Anterior cingulate cortex (tissue), 58 donors: Measurements from ENCODE around the gene RAPGEF5.
A peak's percentile ranks its signal among the peaks of the same experiment; 100 is the strongest.
"Not testable (repeated sequence)": the region's sequence is repeated elsewhere in the genome, so short reads cannot be mapped to it uniquely, and the experiment has no call there.

Experiments
- DNase-seq, 58 donors: peaks; one replicate each; lab custom pipeline; 2025; lab: John Stamatoyannopoulos, UW

The RAPGEF5 gene

DNA sequence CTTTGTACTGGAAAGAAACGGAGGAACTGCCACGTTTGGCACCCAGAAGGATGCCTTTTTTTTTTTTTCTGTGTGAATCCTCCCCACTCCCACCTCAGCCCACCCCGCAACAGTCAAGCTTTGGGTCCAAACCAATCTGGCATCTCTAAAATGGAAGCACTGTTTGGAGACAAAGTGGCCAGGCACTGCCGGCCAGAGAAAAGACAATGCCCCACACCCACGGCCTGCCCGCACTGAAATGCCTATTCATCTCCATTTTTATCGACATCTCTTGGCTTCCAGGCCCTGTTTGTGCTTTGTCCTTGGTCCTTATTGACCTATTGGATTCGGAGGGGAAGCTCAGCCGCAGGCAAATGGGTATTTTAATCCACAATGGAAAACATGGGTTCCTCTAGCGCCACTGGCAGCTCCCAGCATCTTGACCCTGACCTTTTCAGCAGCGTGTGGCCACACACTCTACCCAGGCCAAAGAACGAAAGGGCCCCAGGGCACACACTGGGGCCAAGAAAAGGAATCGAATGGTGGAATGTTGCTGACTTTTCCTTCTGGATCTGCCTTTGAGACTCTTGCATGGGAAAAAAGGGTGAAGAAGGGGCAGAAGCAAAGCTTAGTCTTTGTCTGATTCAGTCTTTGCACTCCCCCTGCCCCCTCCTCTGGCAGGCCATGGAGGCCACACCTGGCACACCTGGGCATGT, 248.7 kb downstream of the RAPGEF5 start:
- DNase-seq = peak in 55 of 58 donors; percentile 18 to 95 (median 74)

DNA sequence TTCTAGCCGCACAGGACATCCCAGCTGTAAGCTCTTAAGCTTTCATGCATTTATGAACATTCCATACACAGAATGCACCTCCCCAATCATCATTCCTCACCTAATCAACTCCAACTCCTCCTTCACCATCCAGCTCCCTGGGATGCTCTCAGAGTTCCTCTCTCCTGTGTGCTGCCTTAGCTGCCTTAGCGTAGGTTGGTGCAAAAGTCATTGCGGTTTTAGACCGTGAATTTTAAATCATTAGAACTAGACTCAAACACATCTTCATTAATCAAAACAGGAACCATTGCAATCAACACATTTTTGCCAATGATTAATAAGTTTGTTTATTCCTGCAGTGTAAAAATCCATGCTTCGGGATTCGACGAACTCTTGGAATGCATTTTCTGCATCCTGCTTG, 251.4 kb downstream of the RAPGEF5 start:
- DNase-seq = no peak

DNA sequence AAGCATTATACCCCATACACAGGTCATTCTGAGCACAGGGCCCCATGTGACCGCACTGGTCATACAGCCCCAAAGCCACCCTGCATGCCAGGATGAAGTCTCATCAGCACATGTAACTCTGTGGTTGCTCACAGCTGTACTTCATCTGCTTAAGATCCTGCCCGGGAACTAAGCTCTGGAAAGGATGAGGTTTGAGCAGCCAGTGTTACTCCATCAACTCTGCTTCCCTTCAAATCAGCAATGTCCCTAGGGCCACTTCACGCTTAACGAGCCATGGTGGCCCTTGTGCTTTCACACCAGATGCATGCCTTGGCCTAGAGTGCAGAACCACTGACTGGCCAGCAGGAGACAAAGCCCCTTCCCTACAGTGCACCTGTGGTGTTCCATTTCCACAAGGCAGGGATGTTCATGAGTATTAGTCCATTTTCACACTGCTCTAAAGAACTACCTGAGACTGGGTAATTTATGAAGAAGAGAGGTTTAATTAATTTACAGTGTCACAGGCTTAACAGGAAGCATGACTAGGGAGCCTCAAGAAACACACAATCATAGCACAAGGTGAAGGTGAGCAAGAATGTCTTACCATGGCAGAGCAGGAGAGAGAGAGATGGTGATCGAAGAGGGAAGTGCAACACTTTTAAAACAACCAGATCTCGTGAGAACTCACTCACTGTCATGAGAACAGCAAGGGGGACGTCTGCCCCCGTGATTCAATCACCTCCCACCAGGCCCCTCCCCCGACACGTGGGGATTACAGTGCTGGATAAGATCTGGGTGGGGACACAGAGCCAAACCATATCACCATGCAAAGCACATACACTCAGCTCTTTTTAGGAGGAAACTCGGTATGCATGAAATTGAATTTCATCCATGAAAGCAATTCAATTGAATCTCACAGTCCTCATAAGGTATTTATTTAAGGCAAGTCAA, 262.3 kb downstream of the RAPGEF5 start:
- DNase-seq = no peak

DNA sequence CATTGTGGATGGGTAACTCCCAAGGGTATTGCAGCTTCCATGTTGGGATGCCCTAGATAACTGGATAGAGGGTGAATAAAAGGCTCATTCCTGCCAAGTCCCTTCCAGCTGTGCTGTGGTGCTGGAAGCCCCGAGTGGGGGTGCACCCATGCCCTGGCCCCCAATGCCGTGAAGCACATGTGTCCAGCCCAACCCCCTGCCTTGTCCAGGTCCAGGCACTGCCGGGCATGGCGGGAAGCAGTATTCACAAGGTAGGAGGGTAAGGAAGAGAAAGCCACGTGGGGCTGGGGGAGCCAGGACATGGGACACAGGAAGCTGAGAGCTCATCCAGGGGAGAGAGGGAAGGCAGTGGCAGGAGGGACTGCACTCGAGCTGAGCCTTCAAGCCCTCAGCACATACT, 263.0 kb downstream of the RAPGEF5 start:
- no peak for DNase-seq

DNA sequence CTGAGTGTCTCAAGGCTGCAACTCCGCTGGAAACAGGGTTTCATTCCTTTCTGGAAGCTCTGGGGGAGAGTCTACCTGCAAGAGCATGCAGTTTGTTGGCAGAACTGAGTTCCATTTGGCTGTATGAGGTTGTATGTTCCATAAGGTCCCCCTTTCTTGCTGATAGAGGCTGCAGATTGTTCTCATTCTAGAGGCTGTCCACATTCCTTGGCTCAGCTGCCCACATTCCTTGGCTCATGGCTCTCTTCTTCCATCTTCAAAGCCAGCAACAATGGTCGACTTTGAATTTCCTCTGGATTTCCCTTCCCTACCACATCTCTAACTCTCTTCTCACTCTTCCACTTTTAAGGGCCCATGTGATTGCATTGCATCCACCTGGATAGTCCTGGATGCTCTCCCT, 264.0 kb downstream of the RAPGEF5 start:
- no peak for DNase-seq

DNA sequence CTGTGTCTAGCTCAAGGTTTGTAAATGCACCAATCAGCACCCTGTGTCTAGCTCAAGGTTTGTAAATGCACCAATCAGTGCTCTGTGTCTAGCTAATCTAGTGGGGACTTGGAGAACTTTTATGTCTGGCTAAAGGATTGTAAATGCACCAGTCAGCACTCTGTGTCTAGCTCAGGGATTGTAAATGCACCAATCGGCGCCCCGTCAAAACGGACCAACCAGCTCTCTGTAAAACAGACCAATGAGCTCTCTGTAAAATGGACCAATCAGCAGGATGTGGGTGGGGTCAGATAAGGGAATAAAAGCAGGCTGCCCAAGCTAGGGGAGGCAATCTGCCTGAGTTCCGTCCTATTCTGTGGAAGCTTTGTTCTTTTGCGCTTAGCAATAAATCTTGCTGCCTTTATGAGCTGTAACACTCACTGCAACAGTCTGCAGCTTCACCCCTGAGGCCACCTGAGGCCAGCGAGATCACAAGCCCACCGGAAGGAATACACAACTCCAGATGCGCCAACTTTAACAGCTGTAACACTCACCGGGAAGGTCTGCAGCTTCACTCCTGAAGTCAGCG, 265.9 kb downstream of the RAPGEF5 start:
- not testable (repeated sequence) for DNase-seq

DNA sequence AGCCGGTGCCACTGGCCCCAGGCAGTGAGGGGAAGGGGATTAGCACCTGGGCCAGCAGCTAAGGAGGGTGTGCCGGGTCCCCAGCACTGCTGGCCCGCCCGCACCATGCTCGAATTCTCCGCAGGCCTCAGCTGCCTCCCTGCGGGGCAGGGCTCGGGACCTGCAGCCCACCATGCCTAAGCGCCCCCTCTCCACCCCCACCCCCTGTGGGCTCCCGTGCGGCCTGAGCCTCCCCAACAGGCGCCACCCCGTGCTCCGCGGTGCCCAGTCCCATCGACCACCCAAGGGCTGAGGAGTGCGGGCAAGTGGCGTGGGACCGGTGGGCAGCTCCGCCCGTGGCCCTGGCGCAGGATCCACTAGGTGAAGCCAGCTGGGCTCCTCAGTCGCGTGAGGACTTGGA, 266.4 kb downstream of the RAPGEF5 start:
- DNase-seq = no peak

DNA sequence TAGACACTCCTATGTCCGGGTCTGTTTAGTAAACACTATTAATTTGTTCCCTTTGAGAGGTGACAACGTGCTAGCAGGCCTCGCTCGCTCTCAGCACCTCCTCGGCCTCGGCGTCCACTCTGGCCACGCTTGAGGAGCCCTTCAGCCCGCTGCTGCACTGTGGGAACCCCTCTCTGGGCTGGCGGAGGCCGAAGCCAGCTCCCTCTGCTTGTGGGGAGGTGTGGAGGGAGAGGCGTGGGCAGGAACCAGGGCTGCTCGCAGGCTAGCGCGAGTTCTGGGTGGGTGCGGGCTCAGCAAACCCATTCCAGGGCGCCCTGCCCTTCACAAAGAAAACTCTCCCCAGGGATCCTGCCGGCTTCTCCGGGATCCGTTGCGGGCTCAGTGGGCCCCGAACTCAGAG, 266.8 kb downstream of the RAPGEF5 start:
- DNase-seq = no peak

DNA sequence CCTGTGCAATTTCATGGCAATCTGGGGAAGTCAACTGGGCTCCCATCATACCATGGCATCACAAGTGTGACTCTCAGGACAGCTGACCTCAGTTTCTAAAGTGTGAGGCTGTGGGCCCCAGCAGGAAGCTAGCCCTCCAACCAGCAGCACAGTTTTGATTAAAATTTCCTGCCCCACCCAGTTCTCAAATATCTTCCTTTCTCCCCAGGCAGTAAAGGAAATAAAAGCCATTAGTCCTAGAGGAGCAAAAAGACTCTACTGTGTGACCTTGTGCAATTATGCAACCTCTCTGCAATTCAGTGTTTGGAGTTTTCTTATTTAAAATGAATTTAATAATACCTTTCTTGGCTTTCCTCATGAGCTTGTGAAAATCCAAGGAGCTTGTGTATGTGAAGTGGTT, 268.1 kb downstream of the RAPGEF5 start:
- no peak for DNase-seq

DNA sequence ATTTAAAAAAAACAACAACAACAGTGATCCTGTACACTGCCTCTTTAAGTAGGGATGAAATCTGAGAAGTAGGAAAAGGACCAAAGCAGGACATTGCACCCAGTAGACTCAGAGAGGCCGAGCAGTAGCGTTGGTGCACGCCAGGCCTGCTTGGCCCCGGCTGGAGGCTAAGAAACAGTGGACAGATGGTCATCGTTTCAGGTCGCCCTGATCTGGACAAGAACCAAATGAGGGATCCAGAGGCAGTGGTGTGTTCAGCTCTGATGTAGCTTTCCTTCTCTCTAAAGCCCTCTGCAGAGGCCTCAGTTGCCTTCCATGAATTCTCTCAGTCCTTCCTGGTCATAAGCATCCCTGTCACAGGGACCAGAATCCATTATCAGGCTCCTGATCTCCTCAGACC, 269.1 kb downstream of the RAPGEF5 start:
- DNase-seq = no peak

DNA sequence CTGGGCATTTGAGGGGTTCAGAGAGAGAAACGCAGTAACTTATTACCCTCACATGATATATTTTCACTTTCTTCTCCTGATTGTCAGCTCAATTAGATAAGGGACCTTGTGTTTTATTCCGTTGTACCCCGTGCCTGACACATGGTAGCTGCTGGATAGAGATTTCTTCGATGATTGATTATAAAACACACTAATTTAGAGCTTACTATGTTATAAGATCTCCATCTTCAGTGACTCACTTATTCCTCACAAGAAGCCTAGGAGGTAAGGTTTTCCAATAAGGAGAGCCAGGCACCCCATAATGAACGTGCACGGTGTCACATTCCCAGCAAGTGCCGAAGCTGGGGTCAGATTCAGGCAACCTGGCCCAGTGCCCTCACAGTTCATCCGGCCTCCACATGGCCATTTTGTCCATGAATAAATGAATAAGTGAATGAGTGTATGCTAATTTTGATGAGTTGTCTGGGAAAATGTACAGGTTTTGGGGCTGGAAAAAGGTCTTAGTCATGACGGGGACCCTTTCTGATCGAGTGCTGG, 273.2 kb downstream of the RAPGEF5 start:
- DNase-seq = peak in 3 of 58 donors; percentile 4 to 12 (median 4)

DNA sequence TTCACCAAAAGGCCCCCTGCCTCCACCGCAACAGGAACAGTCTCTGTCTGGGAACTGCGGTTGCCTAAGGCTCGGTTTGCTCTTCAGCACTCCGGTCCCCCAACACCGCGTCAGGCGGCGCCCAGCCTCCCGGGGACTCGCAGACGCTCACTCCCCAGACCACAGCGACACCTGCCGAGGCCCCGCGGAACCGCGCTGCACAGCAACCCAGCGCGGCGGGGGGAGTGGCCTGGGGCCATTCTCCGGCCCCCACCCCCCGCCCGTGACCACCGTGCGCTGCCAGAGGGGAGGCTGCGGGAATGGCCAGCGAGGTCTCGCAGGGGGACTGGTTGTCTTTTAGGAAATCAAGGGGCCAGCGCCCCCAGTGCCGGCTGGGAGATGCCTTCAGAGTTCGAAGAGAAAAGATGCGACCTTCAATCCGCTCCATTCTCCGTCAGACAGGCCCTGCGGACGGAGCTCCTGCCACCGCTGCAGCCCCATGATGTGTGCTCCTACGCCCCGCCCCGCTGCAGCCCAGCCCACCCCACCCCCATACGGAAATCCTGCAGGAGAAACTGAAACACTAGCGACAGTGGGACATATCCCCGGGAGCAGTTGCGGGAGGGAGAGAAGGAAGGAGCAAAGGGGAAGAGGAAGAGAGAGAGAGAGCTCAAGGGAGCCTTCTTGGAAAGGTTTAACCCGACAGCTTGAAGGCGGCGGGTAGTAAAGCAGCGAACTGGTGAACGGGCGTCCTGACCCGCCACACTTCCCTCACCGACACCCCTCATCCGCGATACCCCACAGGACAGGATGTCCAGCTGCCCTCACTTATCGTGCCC, 273.9 kb downstream of the RAPGEF5 start:
- DNase-seq = peak; percentile 47 to 93 (median 87)

DNA sequence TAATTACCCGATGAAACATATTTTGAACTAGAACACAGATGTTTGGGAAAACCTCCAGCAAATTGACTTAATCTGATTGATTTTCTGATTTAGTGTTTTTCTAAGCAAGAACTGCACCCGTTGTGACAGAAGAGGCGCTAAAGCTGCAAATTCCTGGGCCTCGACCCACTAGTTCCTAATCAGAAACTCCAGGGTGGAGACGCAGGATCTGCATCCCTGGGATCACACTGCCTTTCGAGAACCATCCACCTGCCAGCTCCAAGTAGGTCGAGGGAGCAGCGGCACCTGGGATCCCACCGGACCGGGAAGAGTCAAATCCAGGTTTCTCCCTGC, 274.4 kb downstream of the RAPGEF5 start:
- DNase-seq = no peak

DNA sequence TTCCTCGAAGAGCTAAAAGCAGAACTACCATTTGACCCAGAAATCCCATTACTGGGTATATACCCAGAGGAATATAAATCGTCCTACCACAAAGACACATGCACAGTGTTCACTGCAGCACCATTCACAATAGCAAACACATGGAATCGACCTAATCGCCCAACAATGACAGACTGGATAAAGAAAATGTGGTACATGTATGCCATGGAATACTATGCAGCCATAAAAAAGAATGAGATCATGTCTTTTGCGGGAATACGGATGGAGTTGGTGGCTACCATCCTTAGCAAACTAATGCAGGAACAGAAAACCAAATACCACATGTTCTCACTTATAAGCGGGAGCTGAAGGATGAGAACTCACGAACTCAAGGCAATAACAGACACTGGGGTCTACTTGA, 276.7 kb downstream of the RAPGEF5 start:
- DNase-seq = not testable (repeated sequence)

DNA sequence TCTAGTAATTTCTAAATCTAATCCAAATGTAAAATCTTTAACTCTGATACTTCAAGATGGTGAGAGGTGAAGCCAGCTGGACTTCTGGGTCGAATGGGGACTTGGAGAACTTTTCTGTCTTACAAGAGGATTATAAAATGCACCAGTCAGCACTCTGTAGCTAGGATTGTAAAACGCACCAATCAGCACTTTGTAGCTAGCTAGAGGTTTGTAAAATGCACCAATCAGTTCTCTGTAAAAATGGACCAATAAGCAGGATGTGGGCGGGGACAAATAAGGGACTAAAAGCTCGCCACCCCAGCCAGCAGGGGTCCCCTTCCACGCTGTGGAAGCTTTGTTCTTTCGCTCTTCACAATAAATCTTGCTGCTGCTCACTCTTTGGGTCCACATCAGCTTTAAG, 278.1 kb downstream of the RAPGEF5 start:
- not testable (repeated sequence) for DNase-seq

DNA sequence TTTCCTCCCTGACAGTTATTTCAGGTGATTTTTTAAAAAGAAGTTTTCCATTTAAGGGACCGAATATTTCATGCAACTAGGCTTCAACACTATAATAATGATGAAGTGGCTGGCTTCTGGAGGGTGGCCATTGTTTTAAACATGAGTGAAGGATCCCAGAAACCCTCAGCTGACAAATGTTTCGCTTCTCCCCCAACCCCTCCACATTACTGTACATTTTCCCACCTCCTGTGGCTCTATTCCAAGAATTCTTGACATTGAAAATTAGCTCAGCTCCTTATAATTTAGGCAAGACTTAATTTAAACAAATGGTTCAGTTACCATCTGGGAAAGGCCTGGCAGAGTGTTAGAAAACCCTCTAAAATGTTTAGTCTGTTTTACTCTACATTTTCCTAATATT, 281.4 kb downstream of the RAPGEF5 start:
- DNase-seq = no peak

DNA sequence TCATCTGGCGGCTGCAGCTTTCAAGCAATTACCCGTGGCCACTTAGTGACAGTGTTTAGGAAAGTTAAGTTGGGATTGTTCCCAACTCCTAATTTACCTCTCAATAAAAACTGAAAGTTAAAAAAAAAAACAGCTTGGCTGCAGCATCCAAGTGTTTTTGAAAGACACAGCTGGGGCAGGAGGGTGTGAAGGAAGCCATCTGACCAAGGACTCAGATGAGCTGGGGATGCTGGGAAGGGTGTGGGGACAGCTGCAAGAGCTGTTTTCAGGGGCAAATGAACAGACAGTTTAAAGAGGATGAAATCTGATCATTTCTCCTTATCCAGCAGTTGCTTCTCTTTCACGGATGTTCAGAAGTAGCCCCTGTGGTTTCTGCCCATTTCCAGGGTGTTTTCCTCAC, 282.1 kb downstream of the RAPGEF5 start:
- DNase-seq = no peak
